IgD-negative memory B cell (primary cell): ENCODE measurements around the gene MAP1A. TPM values are rescaled to one million over a fixed set of nuclear protein-coding genes. Genes with fewer than 3 reads are reported as not detected.

ENCODE experiments used
- H3K27ac Mint-ChIP-seq, 3 donors: one replicate each; pipeline ENCODE4 v1.8.0; 2020 to 2022; ENCODE audit warnings: mild to moderate bottlenecking in 3 of 3, mixed read lengths in 3 of 3, moderate library complexity in 1 of 3
- H3K27me3 Mint-ChIP-seq: one replicate; pipeline ENCODE4 v1.8.0; 2021; ENCODE audit warnings: mixed read lengths
- H3K36me3 Mint-ChIP-seq: one replicate; pipeline ENCODE4 v1.8.0; 2020; ENCODE audit warnings: mild to moderate bottlenecking, mixed read lengths
- H3K4me1 Mint-ChIP-seq, 3 donors: one replicate each; pipeline ENCODE4 v1.8.0; 2020 to 2022; ENCODE audit warnings: mixed read lengths in 3 of 3, mild to moderate bottlenecking in 1 of 3
- H3K4me3 Mint-ChIP-seq, 4 donors: one replicate each; pipeline ENCODE4 v1.8.0; 2020 to 2022; ENCODE audit warnings: mild to moderate bottlenecking in 4 of 4, mixed read lengths in 4 of 4, moderate library complexity in 3 of 4
- H3K9me3 Mint-ChIP-seq, 3 donors: one replicate each; pipeline ENCODE4 v1.8.0; 2020 to 2021; ENCODE audit warnings: mixed read lengths in 3 of 3, mild to moderate bottlenecking in 1 of 3
- polyA plus RNA-seq: library from polyadenylated mRNA; unstranded; fragments of 300-500 nt; fragmentation: Illumina TruSeq; gene quantifications from one replicate; pipeline ENCODE4 v1.2.3, GENCODE V29; 2021

Gene MAP1A
- polyA plus RNA-seq, 1 donor from 2014 or later: not detected

- H3K9me3 Mint-ChIP-seq: no peaks in the 10 kb centered on the region
- H3K4me3 Mint-ChIP-seq: no peak overlapping the region
- H3K4me1 Mint-ChIP-seq: peaks cover 0 to 5% (median 0%) of the 10 kb centered on the region in 3 donors
- H3K27me3 Mint-ChIP-seq: peaks cover 49% of the 10 kb centered on the region
- H3K27ac Mint-ChIP-seq: peak overlapping the region in 1 of 3 donors; percentile 90
- no peaks in the 10 kb centered on the region for H3K36me3 Mint-ChIP-seq
Observed at GRCh38 chr15:43519196-43519595, 1.8 kb downstream of the MAP1A start.

- H3K4me3 Mint-ChIP-seq: no peak overlapping the region
- H3K4me1 Mint-ChIP-seq: peaks cover 0 to 11% (median 1%) of the 10 kb centered on the region in 3 donors
- no peaks in the 10 kb centered on the region for H3K36me3 Mint-ChIP-seq
- H3K27me3 Mint-ChIP-seq: peaks cover 49% of the 10 kb centered on the region
- H3K27ac Mint-ChIP-seq: no peak overlapping the region
- no peaks in the 10 kb centered on the region for H3K9me3 Mint-ChIP-seq
Observed at GRCh38 chr15:43520138-43520537, 2.7 kb downstream of the MAP1A start.

DNA sequence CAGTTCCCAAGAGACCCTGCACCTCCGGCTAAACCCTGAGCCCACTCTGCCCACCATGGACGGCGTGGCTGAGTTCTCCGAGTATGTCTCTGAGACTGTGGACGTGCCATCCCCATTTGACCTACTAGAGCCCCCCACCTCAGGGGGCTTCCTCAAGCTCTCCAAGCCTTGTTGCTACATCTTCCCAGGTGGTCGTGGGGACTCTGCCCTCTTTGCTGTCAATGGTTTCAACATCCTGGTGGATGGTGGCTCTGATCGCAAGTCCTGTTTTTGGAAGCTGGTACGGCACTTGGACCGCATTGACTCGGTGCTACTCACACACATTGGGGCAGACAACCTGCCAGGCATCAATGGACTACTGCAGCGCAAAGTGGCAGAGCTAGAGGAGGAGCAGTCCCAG, 4.0 kb downstream of the MAP1A start:
- Mint-ChIP-seq H3K36me3 (no peaks in the 10 kb centered on the region), H3K27ac (no peak overlapping the region), H3K4me1 (peaks cover 0 to 15% (median 6%) of the 10 kb centered on the region in 3 donors), H3K4me3 (no peak overlapping the region), H3K27me3 (peaks cover 42% of the 10 kb centered on the region), H3K9me3 (no peaks in the 10 kb centered on the region)

- no peaks in the 10 kb centered on the region for H3K36me3 Mint-ChIP-seq
- H3K9me3 Mint-ChIP-seq: no peaks in the 10 kb centered on the region
- H3K4me1 Mint-ChIP-seq: peaks cover 0 to 13% (median 6%) of the 10 kb centered on the region in 3 donors
- H3K4me3 Mint-ChIP-seq: no peak overlapping the region
- H3K27ac Mint-ChIP-seq: no peak overlapping the region
- H3K27me3 Mint-ChIP-seq: peaks cover 36% of the 10 kb centered on the region
Observed at GRCh38 chr15:43522247-43522646, 4.8 kb downstream of the MAP1A start.

DNA sequence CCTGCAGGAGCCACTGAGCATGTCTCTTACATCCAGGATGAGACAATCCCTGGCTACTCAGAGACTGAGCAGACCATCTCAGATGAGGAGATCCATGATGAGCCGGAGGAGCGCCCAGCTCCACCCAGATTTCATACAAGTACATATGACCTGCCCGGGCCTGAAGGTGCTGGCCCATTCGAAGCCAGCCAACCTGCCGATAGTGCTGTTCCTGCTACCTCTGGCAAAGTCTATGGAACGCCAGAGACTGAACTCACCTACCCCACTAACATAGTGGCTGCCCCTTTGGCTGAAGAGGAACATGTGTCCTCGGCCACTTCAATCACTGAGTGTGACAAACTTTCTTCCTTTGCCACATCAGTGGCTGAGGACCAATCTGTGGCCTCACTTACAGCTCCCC, 6.2 kb downstream of the MAP1A start:
- Mint-ChIP-seq H3K27me3 (peaks cover 23% of the 10 kb centered on the region), H3K36me3 (no peaks in the 10 kb centered on the region), H3K4me1 (peaks cover 0 to 11% (median 6%) of the 10 kb centered on the region in 3 donors), H3K27ac (no peak overlapping the region), H3K9me3 (no peaks in the 10 kb centered on the region), H3K4me3 (no peak overlapping the region)

- Mint-ChIP-seq H3K4me1 (peaks cover 0 to 11% (median 6%) of the 10 kb centered on the region in 3 donors), H3K4me3 (no peak overlapping the region), H3K9me3 (no peaks in the 10 kb centered on the region), H3K27me3 (peaks cover 16% of the 10 kb centered on the region), H3K36me3 (no peaks in the 10 kb centered on the region), H3K27ac (no peak overlapping the region)
Observed at GRCh38 chr15:43524254-43524845, 6.9 kb downstream of the MAP1A start.

GRCh38 chr15:43525131-43525530, 7.7 kb downstream of the MAP1A start:
- Mint-ChIP-seq H3K4me1 (peaks cover 0 to 11% (median 6%) of the 10 kb centered on the region in 3 donors), H3K27me3 (peaks cover 9% of the 10 kb centered on the region), H3K36me3 (no peaks in the 10 kb centered on the region), H3K9me3 (no peaks in the 10 kb centered on the region), H3K27ac (peak overlapping the region in 2 of 3 donors; percentile 31 to 39), H3K4me3 (no peak overlapping the region)

DNA sequence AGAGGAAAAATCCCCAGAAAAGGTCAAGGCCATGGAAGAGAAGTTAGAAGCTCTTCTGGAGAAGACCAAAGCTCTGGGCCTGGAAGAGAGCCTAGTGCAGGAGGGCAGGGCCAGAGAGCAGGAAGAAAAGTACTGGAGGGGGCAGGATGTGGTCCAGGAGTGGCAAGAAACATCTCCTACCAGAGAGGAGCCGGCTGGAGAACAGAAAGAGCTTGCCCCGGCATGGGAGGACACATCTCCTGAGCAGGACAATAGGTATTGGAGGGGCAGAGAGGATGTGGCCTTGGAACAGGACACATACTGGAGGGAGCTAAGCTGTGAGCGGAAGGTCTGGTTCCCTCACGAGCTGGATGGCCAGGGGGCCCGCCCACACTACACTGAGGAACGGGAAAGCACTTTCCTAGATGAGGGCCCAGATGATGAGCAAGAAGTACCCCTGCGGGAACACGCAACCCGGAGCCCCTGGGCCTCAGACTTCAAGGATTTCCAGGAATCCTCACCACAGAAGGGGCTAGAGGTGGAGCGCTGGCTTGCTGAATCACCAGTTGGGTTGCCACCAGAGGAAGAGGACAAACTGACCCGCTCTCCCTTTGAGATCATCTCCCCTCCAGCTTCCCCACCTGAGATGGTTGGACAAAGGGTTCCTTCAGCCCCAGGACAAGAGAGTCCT, 9.0 kb downstream of the MAP1A start:
- no peak overlapping the region for H3K4me3 Mint-ChIP-seq
- H3K4me1 Mint-ChIP-seq: peaks cover 0 to 11% (median 6%) of the 10 kb centered on the region in 3 donors
- H3K9me3 Mint-ChIP-seq: no peaks in the 10 kb centered on the region
- peak overlapping the region in 2 of 3 donors; percentile 12 to 42 for H3K27ac Mint-ChIP-seq
- peaks cover 8% of the 10 kb centered on the region for H3K27me3 Mint-ChIP-seq
- H3K36me3 Mint-ChIP-seq: no peaks in the 10 kb centered on the region

DNA sequence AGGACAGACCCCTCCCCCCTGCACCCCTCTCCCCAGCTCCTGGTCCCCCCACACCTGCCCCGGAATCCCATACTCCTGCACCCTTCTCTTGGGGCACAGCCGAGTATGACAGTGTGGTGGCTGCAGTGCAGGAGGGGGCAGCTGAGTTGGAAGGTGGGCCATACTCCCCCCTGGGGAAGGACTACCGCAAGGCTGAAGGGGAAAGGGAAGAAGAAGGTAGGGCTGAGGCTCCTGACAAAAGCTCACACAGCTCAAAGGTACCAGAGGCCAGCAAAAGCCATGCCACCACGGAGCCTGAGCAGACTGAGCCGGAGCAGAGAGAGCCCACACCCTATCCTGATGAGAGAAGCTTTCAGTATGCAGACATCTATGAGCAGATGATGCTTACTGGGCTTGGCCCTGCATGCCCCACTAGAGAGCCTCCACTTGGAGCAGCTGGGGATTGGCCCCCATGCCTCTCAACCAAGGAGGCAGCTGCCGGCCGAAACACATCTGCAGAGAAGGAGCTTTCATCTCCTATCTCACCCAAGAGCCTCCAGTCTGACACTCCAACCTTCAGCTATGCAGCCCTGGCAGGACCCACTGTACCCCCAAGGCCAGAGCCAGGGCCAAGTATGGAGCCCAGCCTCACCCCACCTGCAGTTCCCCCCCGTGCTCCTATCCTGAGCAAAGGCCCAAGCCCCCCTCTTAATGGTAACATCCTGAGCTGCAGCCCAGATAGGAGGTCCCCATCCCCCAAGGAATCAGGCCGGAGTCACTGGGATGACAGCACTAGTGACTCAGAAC, 9.8 kb downstream of the MAP1A start:
- Mint-ChIP-seq H3K36me3 (no peaks in the 10 kb centered on the region), H3K4me3 (no peak overlapping the region), H3K4me1 (peaks cover 0 to 11% (median 6%) of the 10 kb centered on the region in 3 donors), H3K27ac (no peak overlapping the region), H3K27me3 (peaks cover under 1% of the 10 kb centered on the region), H3K9me3 (no peaks in the 10 kb centered on the region)

DNA sequence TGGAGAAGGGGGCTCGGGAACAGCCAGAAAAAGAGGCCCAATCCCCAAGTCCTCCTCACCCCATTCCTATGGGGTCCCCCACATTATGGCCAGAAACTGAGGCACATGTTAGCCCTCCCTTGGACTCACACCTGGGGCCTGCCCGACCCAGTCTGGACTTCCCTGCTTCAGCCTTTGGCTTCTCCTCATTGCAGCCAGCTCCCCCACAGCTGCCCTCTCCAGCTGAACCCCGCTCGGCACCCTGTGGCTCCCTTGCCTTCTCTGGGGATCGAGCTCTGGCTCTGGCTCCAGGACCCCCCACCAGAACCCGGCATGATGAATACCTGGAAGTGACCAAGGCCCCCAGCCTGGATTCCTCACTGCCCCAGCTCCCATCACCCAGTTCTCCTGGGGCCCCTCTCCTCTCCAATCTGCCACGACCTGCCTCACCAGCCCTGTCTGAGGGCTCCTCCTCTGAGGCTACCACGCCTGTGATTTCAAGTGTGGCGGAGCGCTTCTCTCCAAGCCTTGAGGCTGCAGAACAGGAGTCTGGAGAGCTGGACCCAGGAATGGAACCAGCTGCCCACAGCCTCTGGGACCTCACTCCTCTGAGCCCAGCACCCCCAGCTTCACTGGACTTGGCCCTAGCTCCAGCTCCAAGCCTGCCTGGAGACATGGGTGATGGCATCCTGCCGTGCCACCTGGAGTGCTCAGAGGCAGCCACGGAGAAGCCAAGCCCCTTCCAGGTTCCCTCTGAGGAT, 10.6 kb downstream of the MAP1A start:
- Mint-ChIP-seq H3K4me1 (peaks cover 0 to 11% (median 6%) of the 10 kb centered on the region in 3 donors), H3K9me3 (no peaks in the 10 kb centered on the region), H3K36me3 (no peaks in the 10 kb centered on the region), H3K4me3 (no peak overlapping the region), H3K27me3 (no peaks in the 10 kb centered on the region), H3K27ac (no peak overlapping the region)

GRCh38 chr15:43528542-43529007, 11.2 kb downstream of the MAP1A start:
- Mint-ChIP-seq H3K4me3 (no peak overlapping the region), H3K4me1 (peaks cover 0 to 11% (median 6%) of the 10 kb centered on the region in 3 donors), H3K36me3 (peaks cover 3% of the 10 kb centered on the region), H3K27me3 (no peaks in the 10 kb centered on the region), H3K9me3 (no peaks in the 10 kb centered on the region), H3K27ac (no peak overlapping the region)

DNA sequence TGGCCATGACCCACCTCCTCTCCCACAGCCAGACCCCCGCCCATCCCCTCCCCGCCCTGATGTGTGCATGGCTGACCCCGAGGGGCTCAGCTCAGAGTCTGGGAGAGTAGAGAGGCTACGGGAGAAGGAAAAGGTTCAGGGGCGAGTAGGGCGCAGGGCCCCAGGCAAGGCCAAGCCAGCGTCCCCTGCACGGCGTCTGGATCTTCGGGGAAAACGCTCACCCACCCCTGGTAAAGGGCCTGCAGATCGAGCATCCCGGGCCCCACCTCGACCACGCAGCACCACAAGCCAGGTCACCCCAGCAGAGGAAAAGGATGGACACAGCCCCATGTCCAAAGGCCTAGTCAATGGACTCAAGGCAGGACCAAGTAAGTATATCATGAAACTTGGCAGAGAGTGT, 11.7 kb downstream of the MAP1A start:
- no peak overlapping the region for H3K27ac Mint-ChIP-seq

DNA sequence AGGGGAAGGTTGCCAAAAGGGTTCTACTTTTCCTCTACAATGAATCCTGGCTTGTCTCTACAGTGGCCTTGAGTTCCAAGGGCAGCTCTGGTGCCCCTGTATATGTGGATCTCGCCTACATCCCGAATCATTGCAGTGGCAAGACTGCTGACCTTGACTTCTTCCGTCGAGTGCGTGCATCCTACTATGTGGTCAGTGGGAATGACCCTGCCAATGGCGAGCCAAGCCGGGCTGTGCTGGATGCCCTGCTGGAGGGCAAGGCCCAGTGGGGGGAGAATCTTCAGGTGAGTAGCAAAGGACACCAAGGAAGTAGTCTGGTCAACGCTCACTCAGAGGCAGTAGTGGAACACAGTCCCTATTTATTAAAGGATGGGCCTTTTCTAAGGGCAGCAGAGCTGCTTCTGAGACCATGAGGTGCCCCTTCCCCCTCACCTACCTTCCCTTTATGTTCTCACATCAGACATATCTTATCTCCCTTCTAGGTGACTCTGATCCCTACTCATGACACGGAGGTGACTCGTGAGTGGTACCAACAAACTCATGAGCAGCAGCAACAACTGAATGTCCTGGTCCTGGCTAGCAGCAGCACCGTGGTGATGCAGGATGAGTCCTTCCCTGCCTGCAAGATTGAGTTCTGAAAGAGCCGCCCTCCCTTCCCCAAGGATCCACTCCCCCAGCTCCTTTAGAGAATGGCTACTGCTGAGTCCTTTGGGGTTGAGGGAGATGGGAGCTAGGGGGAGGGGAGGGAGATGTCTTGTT, 12.4 kb downstream of the MAP1A start:
- no peaks in the 10 kb centered on the region for H3K9me3 Mint-ChIP-seq
- no peaks in the 10 kb centered on the region for H3K27me3 Mint-ChIP-seq
- peaks cover 0 to 6% (median 6%) of the 10 kb centered on the region in 3 donors for H3K4me1 Mint-ChIP-seq
- H3K4me3 Mint-ChIP-seq: no peak overlapping the region
- no peak overlapping the region for H3K27ac Mint-ChIP-seq
- peaks cover 6% of the 10 kb centered on the region for H3K36me3 Mint-ChIP-seq

More for the DNA sequence above, 11.7 kb downstream of the MAP1A start:
- Mint-ChIP-seq H3K27me3 (no peaks in the 10 kb centered on the region), H3K4me1 (peaks cover 0 to 10% (median 6%) of the 10 kb centered on the region in 3 donors), H3K9me3 (no peaks in the 10 kb centered on the region), H3K36me3 (peaks cover 6% of the 10 kb centered on the region), H3K4me3 (no peak overlapping the region)

GRCh38 chr15:43531018-43531670, 13.7 kb downstream of the MAP1A start:
- Mint-ChIP-seq H3K27ac (no peak overlapping the region), H3K36me3 (peaks cover 10% of the 10 kb centered on the region), H3K27me3 (no peaks in the 10 kb centered on the region), H3K4me3 (peak overlapping the region in 1 of 4 donors; percentile 47), H3K9me3 (no peaks in the 10 kb centered on the region), H3K4me1 (no peaks in the 10 kb centered on the region)
